ENCODE measurements around the gene ADGRG2.
"Not testable (repeated sequence)": the region's sequence is repeated elsewhere in the genome, so short reads cannot be mapped to it uniquely, and the experiment has no call there.

ADGRG2 gene

DNA sequence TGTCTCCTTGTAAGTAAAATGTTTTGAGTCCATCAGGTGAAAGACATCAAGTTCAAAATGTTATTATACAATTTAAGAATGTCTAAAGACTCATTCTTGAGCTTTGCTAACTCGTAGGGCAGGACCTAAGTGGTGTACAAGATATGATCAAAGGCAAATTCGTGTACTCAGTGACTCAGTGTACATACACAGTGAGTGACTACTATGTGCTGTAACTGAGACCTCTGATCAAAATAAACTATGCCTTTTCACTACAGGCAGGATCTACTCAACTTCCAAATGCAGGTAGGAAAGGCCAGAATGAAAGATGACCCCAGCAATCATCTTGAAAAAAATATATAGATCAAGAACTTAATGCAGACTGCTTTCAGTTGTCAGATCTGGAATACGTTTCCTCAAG lies 49.9 kb downstream of the ADGRG2 start:
- DNase-seq, result no peak

DNA sequence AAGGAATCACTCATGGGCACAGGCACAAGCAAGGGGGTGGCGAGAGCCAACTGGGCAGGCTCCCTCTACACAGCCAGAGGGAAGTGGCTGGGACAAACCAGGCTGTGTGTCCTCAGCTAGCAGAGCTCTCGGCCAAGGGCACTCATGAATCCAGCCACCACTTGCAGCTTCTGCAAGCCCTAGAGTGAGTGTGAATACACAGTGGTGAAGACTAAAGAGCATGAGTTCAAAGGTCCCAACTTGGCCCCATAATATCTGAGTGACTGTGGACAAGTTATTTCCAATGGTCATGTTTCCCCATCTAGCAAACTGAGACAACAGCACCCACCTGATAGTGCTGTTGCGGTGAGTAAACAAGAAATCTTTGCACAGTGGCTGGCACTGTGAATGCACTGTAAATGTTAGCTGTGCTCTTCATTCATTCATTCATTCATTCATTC lies 51.7 kb downstream of the ADGRG2 start:
- no peak for DNase-seq

DNA sequence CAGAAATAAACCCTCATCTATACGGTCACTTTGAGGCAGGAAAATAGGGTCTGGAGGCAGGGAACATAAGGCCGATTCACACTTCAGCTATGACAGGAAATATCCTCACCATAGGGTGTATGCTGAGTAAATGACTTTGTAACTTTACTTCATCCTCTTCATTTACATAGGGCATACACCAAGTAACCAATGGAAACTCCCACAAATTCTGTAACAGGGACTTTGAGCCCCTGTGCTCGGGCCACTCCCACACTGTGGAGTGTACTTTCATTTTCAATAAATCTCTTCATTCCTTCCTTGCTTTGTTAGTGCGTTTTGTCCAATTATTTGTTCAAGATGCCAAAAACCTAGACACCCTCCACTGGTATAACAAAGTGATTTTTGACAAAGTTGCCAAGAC lies 55.3 kb downstream of the ADGRG2 start:
- not testable (repeated sequence) for DNase-seq

DNA sequence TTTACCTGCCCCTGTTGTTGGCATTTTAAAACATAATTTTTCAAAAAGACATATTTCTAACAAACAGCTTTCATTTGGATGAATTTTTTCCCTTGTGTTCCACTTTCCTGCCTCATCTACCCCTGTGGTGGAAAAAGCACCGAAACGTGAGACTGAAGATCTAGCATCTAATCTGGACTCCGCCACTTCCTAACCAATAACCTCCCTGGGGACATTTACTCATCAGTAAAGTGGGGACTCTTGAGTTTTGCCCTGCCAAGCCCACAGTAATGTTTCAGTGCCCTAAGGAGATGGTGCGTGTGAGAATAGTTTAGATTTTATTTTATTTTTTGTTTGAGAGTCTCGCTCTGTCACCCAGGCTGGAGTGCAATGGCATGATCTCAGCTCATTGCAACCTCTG lies 56.7 kb downstream of the ADGRG2 start:
- DNase-seq, result no peak

DNA sequence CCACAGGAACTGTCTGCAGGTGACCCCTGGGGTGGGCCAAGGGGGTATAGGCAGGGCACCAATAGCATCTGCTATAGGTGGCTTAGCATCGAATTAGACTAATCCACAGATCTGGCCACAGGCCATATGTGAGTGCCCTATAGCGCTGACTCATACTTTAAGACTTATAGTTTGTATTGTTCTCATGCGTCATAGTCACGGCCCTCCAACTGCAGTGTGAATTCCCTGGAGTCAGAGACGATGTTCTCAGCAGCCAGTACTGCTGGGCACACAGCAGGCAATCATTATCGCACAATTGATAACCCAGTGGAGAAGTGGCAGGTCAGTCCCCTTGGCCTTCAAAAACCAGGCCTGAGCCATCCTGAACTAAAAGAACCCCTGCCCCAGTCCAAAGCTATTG lies 58.1 kb downstream of the ADGRG2 start:
- no peak for DNase-seq

DNA sequence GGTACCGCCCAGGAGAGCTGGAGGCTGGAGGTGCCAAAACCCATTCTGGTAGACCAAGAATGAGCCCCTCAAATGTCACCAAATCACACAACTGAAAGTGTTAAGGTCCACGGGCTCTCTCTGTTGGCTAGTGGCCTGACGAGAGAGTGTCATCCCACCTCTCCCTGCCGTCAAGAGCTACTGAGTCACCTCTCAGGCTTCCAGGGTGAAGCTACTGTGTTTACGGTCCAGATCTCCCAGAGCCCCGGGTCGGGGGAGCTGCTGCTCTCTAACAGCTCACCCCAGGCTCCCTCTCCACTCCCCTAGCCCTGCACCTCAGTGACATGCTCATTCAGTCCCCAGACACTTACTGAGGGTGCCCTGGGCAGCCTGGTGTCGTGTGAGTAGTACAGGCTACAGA lies 59.2 kb downstream of the ADGRG2 start:
- no peak for DNase-seq

DNA sequence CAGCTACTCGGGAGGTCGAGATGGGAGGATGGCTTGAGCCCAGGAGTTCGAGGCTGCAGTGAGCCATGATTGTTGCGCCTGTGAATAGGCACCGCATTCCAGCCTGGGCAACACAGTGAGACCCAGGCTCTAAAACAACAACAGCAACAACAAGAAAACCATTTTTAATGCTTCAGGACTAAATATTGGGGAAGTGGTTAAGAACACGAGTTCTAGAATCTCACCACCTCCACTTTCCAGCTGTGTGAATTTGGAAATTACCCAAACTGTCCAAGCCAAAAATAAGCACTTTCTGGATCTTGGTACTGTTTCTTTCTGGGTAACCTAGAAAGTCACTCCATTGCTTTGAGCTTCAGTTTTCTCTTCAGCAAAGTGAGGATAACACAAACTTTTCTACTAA lies 63.2 kb downstream of the ADGRG2 start:
- no peak for DNase-seq

DNA sequence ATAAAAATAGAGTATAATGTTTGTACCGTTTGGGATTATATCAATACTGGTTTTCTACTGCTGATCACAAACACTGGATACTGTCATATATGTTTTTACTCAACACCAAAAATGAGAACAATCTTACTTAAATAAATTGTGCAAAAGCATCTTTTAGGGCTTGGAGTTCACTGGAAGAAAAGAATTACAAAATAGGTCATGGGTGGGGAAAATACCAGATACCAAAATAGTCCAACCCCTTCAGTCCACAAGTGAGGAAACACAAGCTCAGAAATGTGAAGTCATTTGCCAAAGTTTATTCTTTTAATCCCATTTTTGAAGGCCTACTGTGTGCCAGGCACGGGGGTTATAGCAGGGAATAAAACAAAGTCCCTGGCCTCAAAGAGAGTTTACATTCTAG lies 64.4 kb downstream of the ADGRG2 start:
- no peak for DNase-seq

DNA sequence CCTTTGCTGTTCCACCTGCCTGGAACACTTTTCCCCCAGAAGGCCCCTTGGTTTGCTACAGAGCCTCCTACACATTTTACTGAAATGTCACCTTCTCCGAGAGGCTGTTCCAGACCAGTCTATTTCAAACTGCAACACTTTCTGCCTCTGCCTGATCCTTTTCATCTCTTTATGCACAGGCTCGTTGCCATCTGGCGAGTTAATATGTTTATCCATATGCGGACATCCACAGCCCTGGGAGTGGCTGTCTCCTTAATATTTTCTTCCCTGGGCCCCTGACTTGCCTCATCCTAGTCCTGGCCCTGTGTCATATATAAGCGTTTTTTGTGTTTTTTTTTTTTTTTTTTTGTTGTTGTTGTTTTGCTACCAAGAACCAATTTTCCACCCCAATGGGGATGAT lies 73.2 kb downstream of the ADGRG2 start:
- no peak for DNase-seq

DNA sequence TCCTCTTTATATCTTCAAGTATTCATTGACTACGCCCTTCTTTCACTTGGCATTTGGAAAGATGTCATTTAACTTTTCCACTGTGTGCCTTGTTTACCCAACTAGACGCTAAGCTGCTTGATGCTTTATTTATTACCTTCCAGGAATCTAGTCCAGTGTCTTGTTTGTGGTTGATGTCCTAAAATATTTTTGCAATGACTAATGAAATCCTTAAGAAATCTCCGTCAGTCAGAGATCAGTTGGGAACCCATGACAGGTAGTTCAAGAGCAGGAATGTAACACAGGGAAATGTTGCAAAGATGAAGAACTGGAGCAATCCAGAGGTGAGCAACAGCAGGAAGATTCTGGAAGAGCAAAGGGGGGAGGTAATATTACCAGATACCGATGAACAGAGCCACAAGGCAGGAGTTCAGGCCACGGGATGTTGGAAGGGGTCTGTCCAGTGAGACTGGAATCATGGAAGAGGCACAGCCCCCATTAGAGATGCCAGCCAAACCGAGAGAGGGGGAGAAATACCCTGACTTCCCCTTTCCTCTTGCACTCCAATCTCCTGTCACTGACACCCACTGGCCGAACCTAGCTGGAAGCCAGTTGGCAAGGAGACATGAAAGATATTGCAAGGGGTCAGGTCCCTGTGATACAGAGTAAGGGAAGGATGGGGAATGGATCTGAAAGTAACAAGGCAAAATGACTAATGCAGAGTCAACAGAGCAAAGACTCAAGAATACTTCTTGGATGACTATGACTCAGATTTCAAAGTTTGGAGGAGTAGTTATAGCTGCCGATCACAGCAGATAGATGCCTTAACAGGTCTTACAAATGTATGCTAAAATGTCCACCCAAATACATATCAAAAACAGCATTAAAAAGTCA lies 75.7 kb downstream of the ADGRG2 start:
- no peak for DNase-seq

DNA sequence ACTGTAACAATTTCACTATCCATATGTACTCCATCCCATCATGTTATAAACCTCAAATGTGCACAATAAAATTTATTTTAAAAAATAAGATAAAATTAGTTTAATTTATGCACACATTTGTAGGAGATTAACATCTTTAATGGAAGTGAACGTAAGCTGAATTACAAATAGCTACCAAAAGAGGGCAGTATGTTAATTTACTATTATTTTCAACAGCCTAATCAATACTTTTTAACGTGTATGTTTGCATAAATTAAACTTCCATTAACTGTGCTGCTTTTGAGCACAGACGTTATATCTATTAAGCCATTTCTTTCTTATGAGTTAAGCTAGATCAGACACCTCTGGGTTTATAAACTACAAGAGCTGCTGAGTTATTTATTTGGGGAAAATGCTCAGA lies 81.9 kb downstream of the ADGRG2 start:
- no peak for DNase-seq

DNA sequence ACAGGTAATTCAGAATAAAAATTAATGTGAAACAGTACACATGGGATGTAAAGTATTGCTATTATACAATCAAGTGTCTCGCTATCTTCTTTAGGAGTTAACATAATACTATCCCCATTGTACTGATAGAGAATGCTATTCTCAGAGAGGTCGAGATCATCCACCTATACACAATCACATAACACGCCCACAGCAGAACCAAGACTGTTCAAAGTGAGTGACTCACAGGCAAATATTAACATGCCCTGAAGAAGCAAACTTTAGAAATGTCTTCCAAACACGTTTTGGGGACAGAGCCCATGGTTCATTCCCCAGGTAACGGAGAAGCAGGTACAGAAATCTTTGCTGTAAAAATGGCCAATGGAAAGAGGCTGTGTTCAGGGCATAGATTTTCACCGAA lies 88.2 kb downstream of the ADGRG2 start:
- no peak for DNase-seq

DNA sequence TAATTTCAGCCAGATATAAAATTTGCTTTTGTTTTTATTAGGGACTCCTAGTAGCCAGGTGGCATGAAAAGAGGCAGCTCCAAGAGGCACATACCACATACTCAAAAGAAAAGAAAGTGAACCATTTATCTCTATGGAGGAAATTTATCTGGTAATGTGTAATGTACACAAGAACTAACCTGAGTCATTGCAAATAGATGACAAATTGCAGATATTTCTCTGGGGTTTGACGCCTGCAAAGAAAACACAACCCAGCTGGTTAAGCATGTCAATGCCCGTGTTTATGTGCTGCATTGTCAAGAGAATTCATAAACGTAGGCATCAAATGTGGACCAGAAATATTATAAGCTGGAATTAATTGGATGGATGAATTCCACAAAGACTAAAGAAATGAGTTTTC lies 91.5 kb downstream of the ADGRG2 start:
- DNase-seq, result no peak

DNA sequence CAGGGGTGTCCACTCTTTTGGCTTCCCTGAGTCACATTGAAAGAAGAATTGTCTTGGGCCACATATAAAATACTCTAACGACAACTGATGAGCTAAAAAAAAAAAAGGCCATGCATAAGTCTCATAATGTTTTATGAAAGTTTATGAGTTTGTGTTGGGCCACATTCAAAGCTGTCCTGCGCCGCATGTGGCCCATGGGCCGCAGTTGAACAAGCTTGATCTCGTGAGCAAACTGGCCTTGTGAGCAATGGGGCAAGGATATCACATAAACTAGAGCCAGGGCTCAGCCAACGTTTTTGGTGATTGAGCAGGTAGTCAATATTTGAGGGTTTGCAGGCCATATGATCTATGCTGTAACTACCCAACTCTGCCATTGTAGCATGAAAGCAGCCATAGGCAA lies 93.7 kb downstream of the ADGRG2 start:
- no peak for DNase-seq

DNA sequence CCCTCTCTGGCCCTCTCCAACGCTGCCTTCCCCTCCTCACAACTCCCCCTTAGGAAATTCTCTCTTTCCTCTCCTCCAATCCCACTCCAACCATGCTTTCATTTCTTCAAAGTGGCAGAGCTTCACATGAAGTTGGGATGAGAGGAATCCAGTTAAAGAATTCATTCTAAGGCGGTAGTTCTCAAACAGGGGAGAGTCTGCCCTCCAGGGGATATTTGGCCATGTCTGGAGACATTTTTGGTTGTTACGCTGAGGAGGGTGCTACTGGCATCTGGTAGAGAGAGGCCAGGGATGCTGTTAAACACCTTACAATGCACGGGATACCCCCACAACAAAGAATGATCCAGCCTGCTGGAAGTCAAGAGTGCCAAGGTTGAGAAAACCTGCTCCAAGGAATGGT lies 97.9 kb downstream of the ADGRG2 start:
- DNase-seq, result no peak

DNA sequence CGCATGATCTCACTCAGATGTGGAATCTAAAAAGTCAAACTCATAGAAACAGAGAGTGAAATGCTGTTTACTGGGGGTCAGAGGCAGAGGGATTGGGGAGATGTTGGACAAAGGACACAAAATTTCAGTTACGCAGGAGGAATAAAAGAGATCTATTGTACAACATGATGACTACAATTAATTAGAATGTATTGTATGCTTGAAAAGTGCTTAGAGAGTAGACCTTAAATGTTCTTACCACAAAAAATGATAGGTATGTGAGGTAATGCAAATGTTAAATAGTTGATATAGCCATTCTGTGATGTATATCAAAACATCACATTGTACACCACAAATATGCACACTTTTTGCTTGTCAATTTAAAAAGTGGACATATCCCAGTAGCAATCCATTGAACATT lies 102.3 kb downstream of the ADGRG2 start:
- no peak for DNase-seq

DNA sequence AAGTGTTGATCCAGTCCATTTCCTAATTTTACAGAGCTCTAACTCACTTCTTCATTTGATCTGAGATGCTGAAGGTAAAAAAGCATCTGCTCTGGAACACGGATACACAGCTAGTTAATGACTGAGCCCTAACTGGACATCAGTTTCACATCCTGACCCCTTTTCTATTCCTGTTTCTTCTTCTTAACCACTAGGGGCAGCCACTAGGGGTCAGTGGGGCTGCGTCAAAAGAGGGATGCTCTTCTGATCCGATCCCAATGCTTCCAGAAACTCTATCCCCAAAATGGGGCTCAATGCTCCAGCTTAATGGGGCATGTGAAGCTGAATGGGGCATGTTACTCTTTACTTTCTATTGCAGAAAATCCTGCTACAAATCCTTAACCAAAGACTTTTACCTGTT lies 105.0 kb downstream of the ADGRG2 start:
- DNase-seq, result no peak

DNA sequence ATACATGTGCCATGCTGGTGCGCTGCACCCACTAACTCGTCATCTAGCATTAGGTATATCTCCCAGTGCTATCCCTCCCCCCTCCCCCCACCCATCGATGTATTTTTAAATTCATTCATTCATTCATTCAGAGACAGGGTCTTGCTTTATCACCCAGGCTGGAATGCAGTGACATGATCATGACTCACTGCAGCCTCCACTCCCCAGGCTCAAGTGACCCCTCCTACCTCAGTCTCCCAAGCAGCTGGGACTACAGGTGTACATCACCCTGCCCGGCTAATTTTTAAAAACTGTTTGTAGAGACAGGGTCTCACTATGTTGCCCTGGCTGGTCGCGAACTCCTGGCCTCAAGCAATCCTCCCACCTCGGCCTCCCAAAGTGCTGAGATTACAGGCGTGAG lies 105.7 kb downstream of the ADGRG2 start:
- not testable (repeated sequence) for DNase-seq

DNA sequence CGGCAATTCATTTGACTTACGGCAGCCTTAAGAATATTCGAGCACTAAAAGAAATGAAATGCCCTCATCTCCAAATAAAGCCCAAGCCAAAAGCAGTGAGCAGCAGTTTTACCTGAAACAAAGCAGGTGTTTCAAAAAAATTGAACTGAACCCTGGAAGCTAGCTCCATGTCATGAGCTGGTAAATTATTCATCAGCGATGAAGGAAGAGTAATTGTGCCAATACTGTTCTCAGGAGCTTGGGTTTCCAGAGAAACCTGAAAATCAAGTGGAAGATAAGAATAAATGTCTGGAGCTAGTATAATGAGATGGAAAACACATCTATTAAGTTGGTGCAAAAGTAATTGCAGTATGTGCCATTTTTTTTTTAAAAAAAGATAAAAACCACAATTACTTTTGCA lies 114.4 kb downstream of the ADGRG2 start:
- DNase-seq, result no peak

DNA sequence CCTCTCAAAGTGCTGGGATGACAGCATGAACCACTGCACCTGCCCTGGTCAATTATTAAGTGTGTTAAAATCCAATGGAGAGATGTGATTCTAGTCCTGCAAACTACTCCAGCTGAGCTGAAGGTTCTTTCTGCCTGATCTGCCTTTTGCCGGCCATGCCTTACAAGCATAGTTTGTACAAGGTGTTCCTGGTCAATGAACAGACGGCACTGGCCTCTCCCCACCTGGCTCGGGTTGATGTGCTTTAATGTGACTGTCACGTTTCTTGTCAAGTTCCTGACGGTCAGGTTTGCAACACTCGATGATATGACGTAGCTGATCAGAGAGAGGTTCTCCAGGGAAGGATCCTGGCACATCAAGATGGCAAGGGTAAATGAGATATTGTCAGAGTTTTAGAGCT lies 115.3 kb downstream of the ADGRG2 start:
- DNase-seq, result no peak

DNA sequence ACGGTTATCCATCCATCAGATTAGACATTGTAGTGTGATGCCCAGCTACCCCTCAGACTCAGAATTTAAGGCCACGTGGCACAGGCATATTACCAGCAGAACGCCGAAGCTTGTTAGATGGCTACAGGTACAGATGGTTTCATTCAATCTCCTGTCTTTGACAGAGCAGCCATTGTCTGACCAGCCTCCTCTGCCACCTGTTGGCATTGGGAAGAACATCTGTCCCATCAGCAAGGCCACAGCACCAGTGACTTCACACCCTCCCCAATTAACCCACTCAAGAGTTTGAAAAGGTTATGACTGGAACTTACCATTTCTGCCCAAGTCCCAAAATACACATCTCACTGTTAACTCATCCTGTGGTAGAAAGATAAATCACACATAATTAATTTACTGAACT lies 116.4 kb downstream of the ADGRG2 start:
- DNase-seq, result no peak

DNA sequence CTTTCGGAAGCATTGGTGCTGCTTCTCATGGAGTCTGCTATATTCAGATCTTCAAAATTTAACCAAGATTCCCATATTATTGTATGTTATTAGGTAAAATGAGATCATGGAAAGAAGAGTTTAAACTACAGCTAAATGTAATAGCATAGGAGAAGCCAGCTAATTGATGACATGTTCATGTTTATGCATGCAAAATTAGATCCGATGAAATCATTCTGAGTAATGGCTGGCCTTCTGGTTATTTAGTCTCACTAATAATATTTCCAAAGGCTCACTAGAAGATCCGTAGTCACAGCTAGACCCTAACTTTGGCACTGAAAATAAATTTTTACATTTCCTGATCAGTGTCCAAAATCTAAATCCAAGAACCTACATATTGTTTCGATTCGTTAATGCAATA lies 118.5 kb downstream of the ADGRG2 start:
- no peak for DNase-seq

DNA sequence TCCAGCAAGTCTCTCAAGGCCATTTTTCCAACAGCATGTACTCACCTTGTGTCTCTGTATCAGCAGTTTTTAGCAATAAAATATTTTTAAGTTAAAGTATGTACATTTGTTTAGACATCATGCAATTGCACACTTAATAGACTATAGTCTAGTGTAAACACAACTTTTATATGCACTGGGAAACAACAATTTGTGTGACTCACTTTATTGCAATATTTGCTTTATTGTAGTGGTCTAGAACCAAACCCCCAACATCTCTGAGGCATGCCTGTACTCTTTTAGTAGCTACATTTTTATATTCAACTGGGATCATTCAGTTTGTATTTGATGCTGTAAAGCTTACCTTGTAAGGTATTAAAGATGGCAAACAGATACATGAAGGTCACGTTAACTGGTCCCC lies 123.6 kb downstream of the ADGRG2 start:
- DNase-seq, result no peak

DNA sequence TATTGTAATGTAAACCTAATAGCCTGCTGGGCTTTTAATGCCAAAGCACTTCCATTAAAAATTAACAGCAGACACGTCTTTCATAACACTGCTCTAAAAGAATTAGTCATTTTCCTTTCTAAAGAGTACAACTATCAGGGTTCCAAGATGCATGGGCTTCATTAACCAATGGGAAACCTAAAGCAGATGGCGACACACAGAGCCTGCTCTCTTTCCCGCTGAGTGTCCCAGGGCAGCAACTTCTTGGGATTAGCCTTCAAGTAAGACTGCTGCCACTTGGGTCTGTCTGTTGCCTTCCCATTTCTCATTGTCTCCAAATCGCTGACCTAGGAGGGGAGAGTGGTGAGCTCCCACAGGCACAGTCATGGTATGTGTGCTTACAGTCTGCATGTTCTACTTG lies 124.4 kb downstream of the ADGRG2 start:
- DNase-seq, result no peak

DNA sequence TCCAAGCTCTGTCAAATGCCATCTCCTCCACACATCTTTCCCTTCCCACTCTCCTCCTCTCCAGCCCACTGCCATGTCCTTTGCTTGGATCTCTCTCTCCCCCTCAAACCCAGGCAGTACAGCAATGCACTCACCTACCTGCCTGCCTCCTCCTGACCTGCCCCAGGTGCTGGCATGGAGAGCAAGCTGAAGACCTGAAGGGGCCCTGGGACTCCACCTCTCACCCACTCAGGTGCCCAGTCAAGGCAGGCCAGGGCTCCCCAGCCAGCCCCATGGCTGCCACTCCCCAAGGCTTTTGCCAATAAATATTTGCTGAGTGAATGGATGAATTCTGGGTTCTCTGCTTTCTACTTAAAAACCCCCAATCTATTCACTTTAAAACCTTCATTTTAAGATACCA lies 125.7 kb downstream of the ADGRG2 start:
- DNase-seq, result no peak

All from amniotic stem cell (primary cell).